Right lobe of liver (tissue), 6 donors: ENCODE measurements around the gene STPG4. TPM values are rescaled to one million over a fixed set of nuclear protein-coding genes. Genes with fewer than 3 reads are reported as not detected.

Experiments
- ATAC-seq, 4 donors: fragments of 200-7000 bp; cut with Tn5 transposase; one replicate each; pipeline ENCODE4 v1.9.1; 2020; ENCODE audit warnings: mild to moderate bottlenecking in 4 of 4, moderate library complexity in 4 of 4
- DNase-seq, 3 donors: peaks; one replicate each; pipeline ENCODE4 v3.0.0-alpha.2; 2020
- H3K27ac ChIP-seq, 3 donors: fragments of 200-600 bp; one replicate each; pipeline ENCODE4 v1.8.0; 2022
- H3K27me3 ChIP-seq, 2 donors: fragments of 200-600 bp; one replicate each; pipeline ENCODE4 v1.8.0; 2022
- H3K36me3 ChIP-seq, 4 donors: fragments of 200-600 bp; sonication (generic) in 1 of 4; one replicate each; pipeline versions ENCODE4 v1.5.1 to v1.8.0; 2017 to 2022; ENCODE audit warnings: control low read depth in 1 of 4
- H3K4me1 ChIP-seq, 4 donors: fragments of 200-600 bp; sonication (generic) in 1 of 4; one replicate each; pipeline versions ENCODE4 v1.5.1 to v1.8.0; 2017 to 2022; ENCODE audit warnings: control low read depth in 1 of 4
- H3K4me3 ChIP-seq, 3 donors: fragments of 200-600 bp; one replicate each; pipeline ENCODE4 v1.8.0; 2022
- H3K9me3 ChIP-seq, 4 donors: fragments of 200-600 bp; sonication (generic) in 1 of 4; one replicate each; pipeline versions ENCODE4 v1.5.1 to v1.8.0; 2017 to 2022; ENCODE audit warnings: control low read depth in 1 of 4
- CTCF ChIP-seq, 4 donors: fragments of 200-600 bp in 3 of 4; fragments of 450-650 bp in 1 of 4; IDR thresholded peaks; one replicate each; pipeline versions ENCODE4 v1.5.1 to v1.8.0; 2016 to 2022; ENCODE audit warnings: antibody characterized with exemption in 4 of 4, mild to moderate bottlenecking in 2 of 4
- POLR2A ChIP-seq: fragments of 450-650 bp; IDR thresholded peaks from one replicate; pipeline ENCODE4 v1.6.1; 2017; ENCODE audit warnings: antibody characterized with exemption, mild to moderate bottlenecking
- WGBS: methylation state at CpG from one replicate; pipeline ENCODE4 v1.1.6; 2018; ENCODE audit warnings: low coverage, low lambda C conversion rate; ENCODE audit not compliant: insufficient coverage; ENCODE audit errors: missing lambda C conversion rate; 5-methylcytosine and 5-hydroxymethylcytosine counted together
- intact Hi-C, 2 donors: fragments of 100-400 bp; cut with DNase I; formaldehyde crosslinking; loops; one replicate each; pipeline versions ENCODE4 v1.11.2 to v1.14.1; 2022
- total RNA-seq, 6 experiments: library from RNA; depleted of rRNA in 2 of 6; stranded (reverse); fragments of >200 nt in 2 of 6; fragmentation: NEBNext Ultra II Directional in 3 of 6; extraction: Animal tissue kit (Norgen Biotek cat#: 25700) in 3 of 6; gene quantifications; one replicate each; pipeline versions ENCODE4 v1.1.0 to v1.2.4, GENCODE V29; 2016 to 2023
- donor health status: DM: no; HTN: yes; CAD: no.
- donor health status: DM: no; HTN: no; CAD: no.
- donor health status: DM: no; HTN: no; CAD: no.
- donor health status: DM: no; HTN: yes; CAD: no.
- donor health status: DM: no; HTN: yes; CAD: no.

Gene STPG4
- total RNA-seq, 6 experiments from 2014 or later: not detected

DNA sequence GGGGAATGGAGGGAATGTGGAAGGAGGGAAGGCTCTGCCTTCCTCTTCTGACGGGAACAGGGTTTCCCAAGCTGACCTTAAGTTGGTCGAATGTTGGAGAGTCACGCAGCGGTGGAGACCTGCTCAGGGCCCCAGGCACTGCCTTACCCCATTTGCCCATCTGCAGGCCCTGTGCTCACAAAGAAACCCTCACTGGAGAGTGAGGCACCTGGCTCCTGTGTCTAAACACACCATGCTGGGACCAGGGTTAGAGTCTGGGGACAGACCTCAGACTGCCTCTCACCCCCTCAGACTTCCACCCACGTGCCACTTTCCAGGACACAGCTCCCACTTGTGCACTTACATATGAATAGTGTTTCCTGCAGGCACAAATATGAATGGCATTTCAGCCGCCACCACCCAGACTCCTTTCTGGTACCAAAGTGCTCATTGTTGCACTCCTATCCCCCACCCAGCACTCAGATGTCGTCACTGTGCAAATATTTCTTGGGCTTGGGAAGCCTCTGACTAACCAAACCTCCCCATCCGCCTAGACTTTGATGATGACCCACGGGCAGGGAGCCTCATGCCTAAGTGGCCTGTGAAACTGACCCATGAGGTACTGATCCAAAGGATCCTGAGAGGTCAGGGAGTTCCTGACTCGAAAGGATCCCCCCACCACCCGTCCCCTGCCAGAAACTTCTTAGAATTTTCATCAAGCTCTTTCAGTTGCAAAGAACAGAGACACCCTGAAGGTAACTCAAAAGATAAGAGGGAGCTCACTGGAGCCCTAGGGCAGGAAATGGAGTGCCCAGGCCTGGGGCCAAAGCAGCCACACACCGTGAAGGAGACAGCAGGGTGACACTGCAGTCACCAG lies 78.3 kb downstream of the STPG4 start:
- intact Hi-C loops: no loop called here
- 29% methylated on average over 7 of the region's 12 CpGs for WGBS
- Histone ChIP-seq H3K4me1 (peaks cover 0 to 36% (median 12%) of the 10 kb centered on the region in 4 donors), H3K27me3 (no peaks in the 10 kb centered on the region), H3K36me3 (no peaks in the 10 kb centered on the region), H3K4me3 (no peak overlapping the region), H3K27ac (peak overlapping the region in 1 of 3 donors; percentile 57), H3K9me3 (no peaks in the 10 kb centered on the region)
- peak in 1 of 4 donors; percentile 12 for TF ChIP-seq CTCF (IDR thresholded peaks at IDR 0.05)
- peak; percentile 13 for TF ChIP-seq POLR2A
- peak in 3 of 4 donors; percentile 25 to 68 (median 29) for ATAC-seq
- DNase-seq: peak in 1 of 3 donors; percentile 42

- no peaks in the 10 kb centered on the region for H3K27me3 ChIP-seq
- ATAC-seq: no peak
- H3K4me1 ChIP-seq: peaks cover 0 to 43% (median 13%) of the 10 kb centered on the region in 4 donors
- WGBS: 96% methylated on average over 4 of the region's 8 CpGs
- TF ChIP-seq CTCF (IDR thresholded peaks at IDR 0.05) (no peak), POLR2A (no peak)
- H3K4me3 ChIP-seq: no peak overlapping the region
- peak overlapping the region in 1 of 3 donors; percentile 57 for H3K27ac ChIP-seq
- no peaks in the 10 kb centered on the region for H3K36me3 ChIP-seq
- no peak for DNase-seq
- H3K9me3 ChIP-seq: no peaks in the 10 kb centered on the region
- intact Hi-C loops: no loop called here
Measured at GRCh38 chr2:47076126-47076506, 79.0 kb downstream of the STPG4 start.

DNA sequence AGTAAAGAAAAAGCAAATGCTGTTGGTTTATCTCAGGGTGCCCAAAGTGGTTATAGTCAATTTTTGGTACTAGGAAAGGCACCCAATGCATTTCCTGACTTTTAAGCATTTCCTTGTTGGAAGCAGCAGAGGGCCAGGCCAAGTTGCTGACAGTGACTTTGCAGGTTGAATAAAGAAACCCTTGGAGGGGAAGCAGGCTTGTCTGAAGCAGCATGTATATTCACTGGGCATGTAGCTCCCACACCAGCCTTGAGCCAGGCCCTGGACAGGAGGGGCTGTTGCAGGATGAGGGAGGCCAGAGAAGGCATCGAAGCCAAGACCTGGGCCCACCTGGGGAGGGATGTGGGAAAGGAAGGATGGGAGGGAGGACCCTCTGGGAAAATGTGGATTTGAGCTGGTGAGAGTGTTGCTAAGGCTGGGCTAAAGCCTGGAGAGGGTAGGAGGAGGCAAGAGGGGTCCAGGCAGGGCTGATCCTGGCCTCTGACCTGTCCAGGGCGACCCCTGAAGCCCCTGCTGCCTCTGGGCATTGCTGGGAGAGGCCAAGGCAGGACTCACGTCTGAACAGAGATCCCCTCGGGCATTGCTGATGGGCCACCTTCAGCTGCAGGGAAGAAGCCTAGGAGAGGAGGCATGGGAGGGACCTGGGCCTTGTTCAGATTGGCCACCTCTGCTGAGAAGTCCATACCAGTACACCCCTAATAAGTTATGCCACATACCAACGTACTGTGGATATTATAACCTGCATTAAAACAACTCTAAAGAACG lies 79.6 kb downstream of the STPG4 start:
- Histone ChIP-seq H3K27me3 (no peaks in the 10 kb centered on the region), H3K36me3 (no peaks in the 10 kb centered on the region), H3K4me3 (no peak overlapping the region), H3K27ac (peak overlapping the region in 1 of 3 donors; percentile 57), H3K9me3 (no peaks in the 10 kb centered on the region), H3K4me1 (peaks cover 0 to 47% (median 11%) of the 10 kb centered on the region in 4 donors)
- DNase-seq (no peak), ATAC-seq (no peak)
- intact Hi-C loops: no loop called here
- TF ChIP-seq POLR2A (no peak), CTCF (IDR thresholded peaks at IDR 0.05) (no peak)
- WGBS: 86% methylated on average over 1 of the region's 6 CpGs

DNA sequence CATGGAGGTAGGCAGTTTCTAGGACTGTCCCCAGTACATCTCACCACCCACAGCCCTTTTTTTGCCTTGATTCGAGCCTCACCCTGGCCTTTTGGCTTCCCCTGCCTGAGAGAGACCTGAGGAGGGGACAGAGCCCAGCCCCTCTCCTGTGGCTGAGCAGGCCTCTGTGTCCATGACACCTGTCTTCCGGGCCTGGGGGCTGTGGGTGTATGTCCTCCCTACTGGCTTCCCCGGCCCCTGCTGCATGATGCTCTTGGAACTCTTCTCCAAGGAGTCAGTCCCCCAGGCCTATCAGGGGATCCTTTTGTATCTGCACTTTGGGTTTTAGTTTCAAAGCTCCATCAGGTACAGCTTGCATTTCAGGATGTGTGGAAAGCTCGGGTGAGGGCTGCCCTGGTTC lies 80.4 kb downstream of the STPG4 start:
- Histone ChIP-seq H3K27ac (no peak overlapping the region), H3K36me3 (no peaks in the 10 kb centered on the region), H3K27me3 (no peaks in the 10 kb centered on the region), H3K9me3 (no peaks in the 10 kb centered on the region), H3K4me1 (peaks cover 0 to 44% (median 7%) of the 10 kb centered on the region in 4 donors), H3K4me3 (no peak overlapping the region)
- 70% methylated on average over 2 of the region's 4 CpGs for WGBS
- TF ChIP-seq CTCF (IDR thresholded peaks at IDR 0.05): no peak
- no peak for ATAC-seq
- DNase-seq: no peak
- intact Hi-C loops: no loop called here
